ENCODE results near the gene C1QC. TPM values are rescaled to one million over a fixed set of nuclear protein-coding genes. Genes with fewer than 3 reads are reported as not detected.

The C1QC gene
- total RNA-seq, 5 donors from 2014 or later (not counting 1 experiment from before 2014, with no cell fraction given), result 0.62 to 1.9 (median 0.96) TPM; not detected in 2

DNA sequence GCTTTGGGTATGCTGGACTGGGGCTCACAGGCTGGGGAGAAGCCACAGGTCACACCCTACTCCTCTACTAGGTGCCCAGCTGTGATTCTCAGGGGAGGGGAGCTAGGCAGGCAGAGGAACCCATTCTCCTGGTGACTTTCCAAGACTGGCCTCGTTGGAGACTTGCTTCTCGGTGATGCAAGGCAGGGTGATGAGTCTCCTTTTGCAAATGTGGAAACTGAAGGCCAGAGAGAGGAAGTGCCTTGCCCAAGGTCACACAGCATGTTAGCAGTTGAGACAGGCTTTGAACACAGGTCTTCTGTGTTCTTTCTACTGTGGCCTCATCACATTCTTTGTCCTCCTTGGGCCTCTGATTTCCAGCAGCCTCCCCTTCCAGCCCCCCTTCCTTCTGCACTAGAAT lies 27.5 kb upstream of the C1QC start:
- Mint-ChIP-seq H3K4me1 (no peaks in the 10 kb centered on the region), H3K36me3 (no peaks in the 10 kb centered on the region), H3K27me3 (peaks cover 37 to 48% of the 10 kb centered on the region in 2 donors), H3K27ac (no peak overlapping the region), H3K4me3 (no peak overlapping the region), H3K9me3 (no peaks in the 10 kb centered on the region)
- POLR2A ChIA-PET, result no interaction called here
- H3K27me3 ChIP-seq (replicated peaks in 1 of 2; ENCODE audit: control insufficient read depth in 2 of 2, extremely low read depth in 1 of 2, insufficient read depth in 2 of 2, low read length in 1 of 2), result peaks cover 0 to 72% of the 10 kb centered on the region in 2 experiments
- CTCF ChIA-PET, result no interaction called here
- WGBS (ENCODE audit: insufficient coverage), result 71% methylated on average over 2 of the region's 2 CpGs
- H3K4me3 ChIP-seq (ENCODE audit: control insufficient read depth in 1 of 2, extremely low read depth in 1 of 2, low read length in 1 of 2), result no peak overlapping the region
- no peaks in the 10 kb centered on the region for H3K4me1 ChIP-seq (ENCODE audit: control insufficient read depth in 1 of 2, extremely low read depth in 1 of 2, insufficient read depth in 2 of 2, low read length in 2 of 2)
- ATAC-seq (replicated peaks in 1 of 4) (no peak), DNase-seq (no peak)
- no peaks in the 10 kb centered on the region for H3K36me3 ChIP-seq (ENCODE audit: control insufficient read depth in 2 of 2, extremely low read depth in 1 of 2, insufficient read depth in 1 of 2, low read length in 1 of 2)
- no peak overlapping the region for H3K27ac ChIP-seq (ENCODE audit: low read length)
- no peaks in the 10 kb centered on the region for H3K9me3 ChIP-seq

DNA sequence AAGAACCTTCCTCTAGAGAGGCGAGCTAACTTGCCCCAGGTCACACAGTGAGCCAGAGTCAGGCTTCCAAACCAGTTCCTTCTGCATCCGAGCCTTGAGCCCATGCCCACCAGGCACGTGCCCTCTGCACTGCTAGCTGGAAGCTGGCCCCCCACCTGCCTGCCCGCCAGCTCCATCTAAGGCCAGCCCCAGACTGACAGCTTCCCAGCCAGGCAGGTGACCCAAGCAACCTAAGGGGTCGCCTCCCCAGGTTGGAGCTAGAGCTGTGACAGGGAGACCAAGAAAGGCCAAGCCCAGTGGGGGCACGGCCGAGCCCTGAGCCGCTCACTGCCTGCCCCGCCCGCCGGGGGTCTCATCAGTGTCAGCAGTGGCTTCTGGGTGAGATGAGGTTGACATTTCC lies 26.9 kb upstream of the C1QC start:
- H3K27ac ChIP-seq (ENCODE audit: low read length), result no peak overlapping the region
- Mint-ChIP-seq H3K27ac (no peak overlapping the region), H3K36me3 (no peaks in the 10 kb centered on the region), H3K27me3 (peaks cover 34 to 47% of the 10 kb centered on the region in 2 donors), H3K4me3 (no peak overlapping the region), H3K9me3 (no peaks in the 10 kb centered on the region), H3K4me1 (no peaks in the 10 kb centered on the region)
- no peaks in the 10 kb centered on the region for H3K4me1 ChIP-seq (ENCODE audit: control insufficient read depth in 1 of 2, extremely low read depth in 1 of 2, insufficient read depth in 2 of 2, low read length in 2 of 2)
- H3K4me3 ChIP-seq (ENCODE audit: control insufficient read depth in 1 of 2, extremely low read depth in 1 of 2, low read length in 1 of 2), result no peak overlapping the region
- ChIA-PET CTCF (no interaction called here), POLR2A (no interaction called here)
- peaks cover 0 to 75% of the 10 kb centered on the region in 2 experiments for H3K27me3 ChIP-seq (replicated peaks in 1 of 2; ENCODE audit: control insufficient read depth in 2 of 2, extremely low read depth in 1 of 2, insufficient read depth in 2 of 2, low read length in 1 of 2)
- H3K36me3 ChIP-seq (ENCODE audit: control insufficient read depth in 2 of 2, extremely low read depth in 1 of 2, insufficient read depth in 1 of 2, low read length in 1 of 2), result no peaks in the 10 kb centered on the region
- DNase-seq (no peak), ATAC-seq (replicated peaks in 1 of 4) (no peak)
- 51% methylated on average over 7 of the region's 11 CpGs for WGBS (ENCODE audit: insufficient coverage)
- H3K9me3 ChIP-seq, result no peaks in the 10 kb centered on the region

DNA sequence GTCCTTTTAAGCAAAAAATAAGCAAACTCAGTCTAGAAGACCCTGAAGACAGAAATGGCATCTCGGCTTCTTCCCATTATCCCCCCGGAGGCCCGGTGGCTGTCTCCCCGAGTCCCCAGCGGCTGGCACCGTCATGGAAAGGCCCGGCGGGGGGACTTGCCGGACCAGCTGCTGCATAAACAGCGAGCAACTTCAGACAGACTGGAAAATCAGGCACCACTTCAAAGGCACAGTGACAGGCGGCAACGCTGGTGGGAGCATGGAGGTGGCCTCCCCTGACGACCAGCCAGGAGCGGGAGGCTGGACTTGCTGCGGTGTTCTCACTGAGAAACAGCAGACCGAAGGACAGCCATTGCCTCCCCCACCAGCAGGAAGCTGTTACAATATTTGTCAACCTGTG lies 25.4 kb upstream of the C1QC start:
- no peak overlapping the region for H3K27ac Mint-ChIP-seq
- POLR2A ChIA-PET, result no interaction called here
- peaks cover 38 to 57% of the 10 kb centered on the region in 2 donors for H3K27me3 Mint-ChIP-seq

GRCh38 chr1:22619252-22619651 lies 24.2 kb upstream of the C1QC start:
- ChIA-PET POLR2A (no interaction called here), CTCF (no interaction called here)
- no peak overlapping the region for H3K27ac Mint-ChIP-seq
- H3K4me3 Mint-ChIP-seq, result no peak overlapping the region
- DNase-seq (no peak), ATAC-seq (replicated peaks in 1 of 4) (no peak)
- H3K4me1 ChIP-seq (ENCODE audit: control insufficient read depth in 1 of 2, extremely low read depth in 1 of 2, insufficient read depth in 2 of 2, low read length in 2 of 2), result no peaks in the 10 kb centered on the region
- no peak overlapping the region for H3K27ac ChIP-seq (ENCODE audit: low read length)
- H3K36me3 ChIP-seq (ENCODE audit: control insufficient read depth in 2 of 2, extremely low read depth in 1 of 2, insufficient read depth in 1 of 2, low read length in 1 of 2), result no peaks in the 10 kb centered on the region
- H3K9me3 Mint-ChIP-seq, result no peaks in the 10 kb centered on the region
- 71% methylated on average over 4 of the region's 7 CpGs for WGBS (ENCODE audit: insufficient coverage)
- no peaks in the 10 kb centered on the region for H3K9me3 ChIP-seq
- H3K27me3 ChIP-seq (replicated peaks in 1 of 2; ENCODE audit: control insufficient read depth in 2 of 2, extremely low read depth in 1 of 2, insufficient read depth in 2 of 2, low read length in 1 of 2), result peaks cover 0 to 64% of the 10 kb centered on the region in 2 experiments
- no peaks in the 10 kb centered on the region for H3K4me1 Mint-ChIP-seq
- no peaks in the 10 kb centered on the region for H3K36me3 Mint-ChIP-seq
- H3K4me3 ChIP-seq (ENCODE audit: control insufficient read depth in 1 of 2, extremely low read depth in 1 of 2, low read length in 1 of 2), result no peak overlapping the region
- peaks cover 40 to 58% of the 10 kb centered on the region in 2 donors for H3K27me3 Mint-ChIP-seq

More for the DNA sequence above, 25.4 kb upstream of the C1QC start:
- Histone ChIP-seq H3K27ac (ENCODE audit: low read length) (no peak overlapping the region), H3K4me3 (ENCODE audit: control insufficient read depth in 1 of 2, extremely low read depth in 1 of 2, low read length in 1 of 2) (no peak overlapping the region), H3K36me3 (ENCODE audit: control insufficient read depth in 2 of 2, extremely low read depth in 1 of 2, insufficient read depth in 1 of 2, low read length in 1 of 2) (no peaks in the 10 kb centered on the region), H3K9me3 (no peaks in the 10 kb centered on the region), H3K4me1 (ENCODE audit: control insufficient read depth in 1 of 2, extremely low read depth in 1 of 2, insufficient read depth in 2 of 2, low read length in 2 of 2) (no peaks in the 10 kb centered on the region), H3K27me3 (replicated peaks in 1 of 2; ENCODE audit: control insufficient read depth in 2 of 2, extremely low read depth in 1 of 2, insufficient read depth in 2 of 2, low read length in 1 of 2) (peaks cover 0 to 73% of the 10 kb centered on the region in 2 experiments)
- CTCF ChIA-PET, result no interaction called here
- Mint-ChIP-seq H3K36me3 (no peaks in the 10 kb centered on the region), H3K9me3 (no peaks in the 10 kb centered on the region), H3K4me3 (no peak overlapping the region), H3K4me1 (no peaks in the 10 kb centered on the region)
- ATAC-seq (replicated peaks in 1 of 4), result no peak
- no peak for DNase-seq
- whole genome bisulfite sequencing (ENCODE audit: insufficient coverage), result 61% methylated on average over 12 of the region's 16 CpGs

DNA sequence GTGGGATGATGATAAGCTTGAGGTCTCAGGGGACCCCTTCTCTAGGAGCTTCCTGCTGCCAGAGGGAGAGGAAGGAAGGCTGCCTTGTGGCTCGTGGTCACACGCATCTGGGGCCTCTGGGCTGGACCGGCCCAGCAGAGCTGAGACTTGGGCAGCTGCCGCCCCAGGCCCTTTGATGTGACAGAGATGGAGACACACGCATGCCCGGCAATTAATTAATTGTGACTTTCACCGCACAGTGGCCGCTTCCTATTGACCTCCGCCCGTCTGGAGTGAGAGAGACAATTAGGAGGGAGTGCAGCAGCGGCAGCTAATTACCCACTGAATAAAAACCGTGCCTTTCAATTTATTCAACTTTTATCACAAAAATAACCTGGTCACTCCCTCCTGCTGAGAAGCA lies 23.6 kb upstream of the C1QC start:
- Mint-ChIP-seq H3K4me3 (no peak overlapping the region), H3K27me3 (peaks cover 37 to 59% of the 10 kb centered on the region in 2 donors), H3K27ac (no peak overlapping the region), H3K9me3 (no peaks in the 10 kb centered on the region), H3K4me1 (no peaks in the 10 kb centered on the region), H3K36me3 (no peaks in the 10 kb centered on the region)
- Histone ChIP-seq H3K9me3 (no peaks in the 10 kb centered on the region), H3K27ac (ENCODE audit: low read length) (no peak overlapping the region), H3K4me3 (ENCODE audit: control insufficient read depth in 1 of 2, extremely low read depth in 1 of 2, low read length in 1 of 2) (no peak overlapping the region), H3K4me1 (ENCODE audit: control insufficient read depth in 1 of 2, extremely low read depth in 1 of 2, insufficient read depth in 2 of 2, low read length in 2 of 2) (no peaks in the 10 kb centered on the region), H3K36me3 (ENCODE audit: control insufficient read depth in 2 of 2, extremely low read depth in 1 of 2, insufficient read depth in 1 of 2, low read length in 1 of 2) (no peaks in the 10 kb centered on the region), H3K27me3 (replicated peaks in 1 of 2; ENCODE audit: control insufficient read depth in 2 of 2, extremely low read depth in 1 of 2, insufficient read depth in 2 of 2, low read length in 1 of 2) (peaks cover 0 to 62% of the 10 kb centered on the region in 2 experiments)
- no peak for ATAC-seq (replicated peaks in 1 of 4)
- no peak for DNase-seq
- WGBS (ENCODE audit: insufficient coverage), result 22% methylated on average over 5 of the region's 12 CpGs
- ChIA-PET CTCF (no interaction called here), POLR2A (no interaction called here)

- Mint-ChIP-seq H3K4me1 (no peaks in the 10 kb centered on the region), H3K36me3 (no peaks in the 10 kb centered on the region), H3K27ac (no peak overlapping the region), H3K9me3 (no peaks in the 10 kb centered on the region), H3K4me3 (no peak overlapping the region), H3K27me3 (peaks cover 34 to 64% of the 10 kb centered on the region in 2 donors)
- Histone ChIP-seq H3K36me3 (ENCODE audit: control insufficient read depth in 2 of 2, extremely low read depth in 1 of 2, insufficient read depth in 1 of 2, low read length in 1 of 2) (no peaks in the 10 kb centered on the region), H3K4me1 (ENCODE audit: control insufficient read depth in 1 of 2, extremely low read depth in 1 of 2, insufficient read depth in 2 of 2, low read length in 2 of 2) (no peaks in the 10 kb centered on the region), H3K4me3 (ENCODE audit: control insufficient read depth in 1 of 2, extremely low read depth in 1 of 2, low read length in 1 of 2) (no peak overlapping the region), H3K27ac (ENCODE audit: low read length) (no peak overlapping the region), H3K27me3 (replicated peaks in 1 of 2; ENCODE audit: control insufficient read depth in 2 of 2, extremely low read depth in 1 of 2, insufficient read depth in 2 of 2, low read length in 1 of 2) (peaks cover 2 to 68% of the 10 kb centered on the region in 2 experiments), H3K9me3 (no peaks in the 10 kb centered on the region)
- CTCF ChIA-PET, result no interaction called here
- WGBS (ENCODE audit: insufficient coverage), result no CpG with 5 or more reads among the region's 4 CpGs
- no peak for ATAC-seq (replicated peaks in 1 of 4)
- POLR2A ChIA-PET, result no interaction called here
- DNase-seq, result no peak
Measured at GRCh38 chr1:22621761-22622160, 21.7 kb upstream of the C1QC start.

DNA sequence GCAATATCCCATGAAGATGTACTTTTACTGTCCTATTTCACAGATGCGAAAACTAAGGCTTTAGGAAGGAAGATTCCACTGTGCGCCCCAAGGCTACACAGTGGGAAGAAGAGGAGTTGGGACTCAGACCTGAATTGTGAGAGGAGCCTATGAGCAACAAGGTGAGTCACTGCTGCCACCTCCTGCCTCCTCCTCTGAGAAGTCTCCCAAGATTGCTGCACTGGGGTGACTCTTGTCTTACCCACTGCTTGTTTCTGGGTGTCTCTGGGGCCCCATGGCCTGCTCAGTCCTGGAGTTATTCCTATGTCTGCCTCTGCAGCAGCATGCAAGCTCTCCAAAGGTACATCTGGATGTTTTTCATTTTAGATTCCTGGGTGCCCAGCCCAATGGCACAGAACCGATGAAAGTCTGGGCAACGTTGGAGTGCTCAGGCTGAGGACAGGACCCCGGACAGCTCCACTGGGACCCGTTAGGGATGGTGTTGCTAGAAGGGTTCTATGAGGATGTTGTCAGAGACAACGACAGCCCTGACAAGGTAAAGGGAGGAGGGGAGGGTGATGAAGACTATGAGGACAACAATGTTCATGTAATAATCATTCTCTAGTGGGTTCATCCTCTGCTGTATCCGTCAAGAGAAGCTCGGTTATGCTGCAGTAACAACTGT lies 18.0 kb upstream of the C1QC start:
- CTCF ChIA-PET, result no interaction called here
- Histone ChIP-seq H3K9me3 (no peaks in the 10 kb centered on the region), H3K27ac (ENCODE audit: low read length) (no peak overlapping the region), H3K36me3 (ENCODE audit: control insufficient read depth in 2 of 2, extremely low read depth in 1 of 2, insufficient read depth in 1 of 2, low read length in 1 of 2) (no peaks in the 10 kb centered on the region), H3K27me3 (replicated peaks in 1 of 2; ENCODE audit: control insufficient read depth in 2 of 2, extremely low read depth in 1 of 2, insufficient read depth in 2 of 2, low read length in 1 of 2) (peaks cover 4 to 54% of the 10 kb centered on the region in 2 experiments), H3K4me3 (ENCODE audit: control insufficient read depth in 1 of 2, extremely low read depth in 1 of 2, low read length in 1 of 2) (no peak overlapping the region), H3K4me1 (ENCODE audit: control insufficient read depth in 1 of 2, extremely low read depth in 1 of 2, insufficient read depth in 2 of 2, low read length in 2 of 2) (no peaks in the 10 kb centered on the region)
- no peak overlapping the region for H3K4me3 Mint-ChIP-seq
- H3K27ac Mint-ChIP-seq, result no peak overlapping the region
- WGBS (ENCODE audit: insufficient coverage), result 33% methylated on average over 7 of the region's 9 CpGs
- H3K36me3 Mint-ChIP-seq, result no peaks in the 10 kb centered on the region
- H3K9me3 Mint-ChIP-seq, result no peaks in the 10 kb centered on the region
- H3K4me1 Mint-ChIP-seq, result no peaks in the 10 kb centered on the region
- peaks cover 38 to 72% of the 10 kb centered on the region in 2 donors for H3K27me3 Mint-ChIP-seq
- POLR2A ChIA-PET, result no interaction called here
- DNase-seq (no peak), ATAC-seq (replicated peaks in 1 of 4) (no peak)

All from T-cell (primary cell).